Activated CD4-positive, alpha-beta T cell treated with anti-CD3 and anti-CD28 coated beads for 1 hour (primary cell): ENCODE data around the gene MTMR2.

ENCODE experiments used
- DNase-seq: peaks from one replicate; pipeline ENCODE4 v3.0.0-alpha.2; 2020

The MTMR2 gene

DNA sequence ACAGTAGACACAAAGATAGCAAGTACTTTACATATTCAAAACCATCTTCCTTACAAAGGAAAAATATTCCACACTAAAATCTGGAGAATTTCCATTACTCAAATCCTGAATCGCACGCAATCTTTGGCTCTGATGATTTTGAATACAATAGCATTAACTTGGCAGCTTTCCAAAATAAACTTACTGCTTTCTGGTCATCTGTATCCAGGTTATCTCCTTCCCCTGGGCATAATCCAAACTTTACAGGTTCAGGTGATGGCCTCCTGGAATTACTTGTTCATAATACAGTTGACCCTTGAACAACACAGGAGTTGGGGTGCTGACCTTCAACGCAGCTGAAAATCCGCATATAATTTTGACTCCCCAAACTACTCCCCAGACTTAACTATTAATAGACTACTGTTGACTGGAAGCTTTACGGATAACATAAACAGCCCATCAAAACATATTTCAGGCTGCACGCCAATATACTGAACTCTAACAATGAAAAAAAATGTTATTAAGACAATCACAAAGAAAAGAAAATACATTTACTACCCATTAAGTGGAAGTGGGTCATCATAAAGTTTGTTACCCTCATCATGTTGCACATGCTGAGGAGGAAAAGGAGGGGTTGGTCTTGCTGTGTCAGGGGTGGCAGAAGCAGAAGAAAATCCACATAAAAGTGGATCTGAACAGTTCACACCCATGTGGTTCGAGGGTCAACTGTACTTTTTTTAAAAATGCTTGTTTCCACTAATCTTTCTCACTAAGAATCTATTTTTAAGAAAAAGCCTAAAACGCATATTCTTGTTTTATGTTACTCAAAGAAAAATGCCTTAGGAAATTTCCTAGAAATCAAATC, 6.5 kb downstream of the MTMR2 start:
- DNase-seq: no peak

DNA sequence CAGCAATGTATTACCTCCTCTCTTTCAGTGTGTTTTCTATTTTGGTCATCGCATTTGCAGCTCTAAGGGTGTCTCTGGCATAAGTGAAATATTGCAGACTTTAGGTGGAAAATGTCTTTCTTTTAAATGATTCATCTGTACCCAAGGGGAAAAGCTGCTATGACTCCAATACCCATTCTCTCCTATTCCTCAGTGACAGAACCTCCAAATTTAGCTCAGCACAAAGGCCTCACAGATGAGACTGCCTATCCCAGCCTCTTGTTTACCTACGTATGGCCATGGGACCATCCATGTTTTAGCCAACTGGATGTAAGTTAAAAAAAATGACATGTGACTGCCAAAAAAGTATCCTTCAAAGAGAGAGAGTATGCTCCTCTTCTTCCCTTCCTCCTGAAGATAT, 7.9 kb downstream of the MTMR2 start:
- no peak for DNase-seq

DNA sequence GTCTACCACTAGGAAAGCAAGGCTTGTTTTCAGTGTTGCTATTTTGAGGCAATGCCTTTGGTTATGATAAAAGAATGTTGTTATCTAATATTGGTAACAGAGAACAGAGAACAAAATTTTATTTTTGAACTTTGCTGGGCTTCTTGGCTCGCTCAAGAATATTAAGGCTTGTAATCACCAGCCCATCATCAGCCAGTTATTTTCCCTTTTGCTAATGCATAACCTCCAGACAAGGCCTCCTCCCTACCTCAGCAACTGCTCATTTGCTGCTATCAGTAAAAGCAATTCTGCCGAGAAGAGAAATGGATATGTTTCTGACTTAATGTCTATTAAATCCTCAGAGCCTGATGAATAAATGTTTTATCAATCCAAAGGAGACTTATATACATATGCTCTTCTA, 8.9 kb downstream of the MTMR2 start:
- DNase-seq: no peak

DNA sequence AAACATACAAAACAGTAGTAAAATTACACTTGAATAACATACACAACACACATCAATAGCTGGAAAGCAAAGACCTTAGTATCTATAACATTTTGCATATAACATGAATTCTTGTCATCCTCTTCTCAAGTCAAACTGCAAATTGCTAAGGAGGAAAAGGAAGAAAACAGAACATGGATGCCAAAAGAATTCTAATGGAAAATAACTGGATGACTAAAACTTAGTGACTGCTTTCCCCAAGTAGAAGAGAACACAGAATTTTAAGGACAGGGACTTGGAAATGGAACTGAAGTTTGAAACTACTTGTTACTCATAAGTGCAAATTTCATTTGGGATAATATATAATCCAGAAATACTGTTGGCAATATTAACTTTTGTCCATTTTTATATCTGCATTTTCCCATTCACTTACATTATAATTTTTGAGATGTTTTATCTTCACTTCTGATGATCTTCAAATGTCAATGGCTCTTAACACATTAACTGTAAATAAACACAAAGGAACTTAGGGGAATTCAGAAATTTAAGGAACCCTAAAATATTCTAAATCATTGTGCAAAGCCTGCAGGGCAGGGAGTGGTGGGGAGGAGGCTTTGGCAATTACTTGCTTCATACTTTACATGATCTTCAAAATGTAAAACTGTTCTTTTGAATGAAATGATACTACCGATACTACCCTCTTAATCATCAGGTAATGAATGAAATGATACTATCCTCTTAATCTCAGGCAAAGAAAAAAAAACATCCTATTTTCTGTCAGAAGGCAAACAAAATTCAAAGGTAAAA, 9.9 kb downstream of the MTMR2 start:
- DNase-seq: no peak

DNA sequence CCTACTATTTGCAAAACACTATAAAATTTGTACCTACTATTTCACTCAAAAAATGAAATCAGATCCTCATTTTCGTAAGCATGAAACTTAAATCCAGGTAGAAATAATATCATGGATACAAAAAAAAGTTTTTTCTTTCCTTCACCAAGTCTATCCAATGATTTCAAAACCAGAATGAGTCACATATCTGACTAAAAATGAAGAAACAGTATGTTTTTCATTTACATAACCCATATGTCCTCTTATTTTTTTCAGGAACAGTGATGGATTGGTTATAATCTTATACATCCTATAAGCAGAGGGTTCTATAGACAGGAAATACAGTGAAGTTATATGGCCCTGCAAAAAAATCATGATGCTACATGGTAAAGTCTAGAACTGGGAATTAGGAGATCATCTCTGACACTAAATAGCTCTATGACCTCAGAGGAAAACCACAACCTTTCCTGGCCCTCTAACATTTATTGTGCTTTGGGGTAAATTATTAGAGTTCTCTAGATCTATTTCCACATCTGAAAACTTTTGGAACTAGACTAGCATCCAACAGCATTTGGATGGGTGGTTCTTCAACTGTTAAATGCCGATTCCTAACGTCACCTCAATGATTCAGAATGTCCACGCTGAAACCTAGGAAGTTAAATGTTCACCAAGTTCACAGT, 10.9 kb downstream of the MTMR2 start:
- DNase-seq: no peak

DNA sequence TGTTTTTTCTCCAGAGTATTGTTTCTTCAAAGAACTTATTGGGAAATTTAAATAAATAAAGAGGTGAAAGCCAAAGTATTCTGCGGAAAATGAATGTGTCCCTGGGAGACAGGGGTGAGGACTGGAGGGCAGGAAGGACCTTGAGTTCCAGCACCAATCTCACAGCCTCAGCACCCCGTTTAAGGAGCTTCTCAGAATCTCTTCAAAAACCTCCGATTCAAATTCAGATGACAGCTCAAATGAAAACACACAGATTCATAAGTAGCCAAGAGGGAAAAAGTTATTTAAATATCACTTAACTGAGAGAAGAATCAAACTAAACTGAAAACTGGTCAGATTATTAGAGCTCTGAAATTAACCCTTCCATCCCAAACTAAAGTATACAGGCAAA, 12.5 kb downstream of the MTMR2 start:
- DNase-seq: no peak

DNA sequence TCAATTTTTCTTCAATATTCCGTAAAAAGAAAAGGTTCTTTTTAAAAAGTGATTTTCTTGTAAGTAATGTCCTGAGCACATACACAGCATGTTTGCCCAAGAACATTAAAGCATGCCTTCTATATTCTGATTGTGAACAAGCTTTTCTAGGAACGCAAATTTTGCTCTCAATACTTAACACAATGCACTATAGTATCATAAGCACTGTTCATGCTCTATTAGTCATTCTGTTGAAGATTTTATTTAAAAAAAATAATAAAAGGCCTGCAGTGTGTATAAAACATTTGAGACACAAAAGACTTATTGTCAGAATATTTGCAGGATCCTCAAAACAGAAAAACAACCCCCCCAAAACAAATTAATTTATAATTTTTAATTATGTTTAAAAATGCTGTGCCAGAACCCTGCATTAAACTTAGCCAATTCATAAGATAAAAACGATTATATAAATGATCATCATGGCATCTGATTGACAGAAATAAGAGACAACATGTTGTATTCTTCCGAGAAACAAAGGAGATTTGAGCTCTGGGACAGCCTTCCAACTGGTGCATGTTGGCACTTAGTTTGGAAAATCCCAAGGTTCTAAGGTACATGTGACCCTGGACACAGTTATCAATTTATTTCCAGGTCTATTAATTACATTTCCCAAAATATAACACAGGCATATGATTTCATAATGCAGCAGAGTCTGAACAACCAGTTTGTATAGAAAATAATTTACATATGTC, 13.1 kb downstream of the MTMR2 start:
- no peak for DNase-seq

DNA sequence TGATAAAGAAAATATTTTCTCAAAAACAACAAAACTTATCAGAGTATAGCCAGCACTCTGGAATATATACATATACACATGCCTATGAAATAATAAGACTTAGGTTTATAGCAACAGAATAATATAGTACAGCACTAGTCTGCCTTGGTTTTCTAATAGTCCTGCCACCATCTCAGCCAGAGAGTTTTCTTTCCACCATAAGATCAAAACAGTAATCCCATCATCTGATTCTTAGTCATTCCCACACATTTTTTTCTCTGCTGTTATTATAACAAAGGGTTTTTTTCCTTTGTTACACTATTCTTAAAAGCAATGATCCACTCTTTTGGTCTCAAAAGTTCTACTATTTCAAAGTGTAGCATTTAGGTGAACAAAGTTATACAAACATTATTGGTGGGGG, 15.1 kb downstream of the MTMR2 start:
- DNase-seq: no peak

DNA sequence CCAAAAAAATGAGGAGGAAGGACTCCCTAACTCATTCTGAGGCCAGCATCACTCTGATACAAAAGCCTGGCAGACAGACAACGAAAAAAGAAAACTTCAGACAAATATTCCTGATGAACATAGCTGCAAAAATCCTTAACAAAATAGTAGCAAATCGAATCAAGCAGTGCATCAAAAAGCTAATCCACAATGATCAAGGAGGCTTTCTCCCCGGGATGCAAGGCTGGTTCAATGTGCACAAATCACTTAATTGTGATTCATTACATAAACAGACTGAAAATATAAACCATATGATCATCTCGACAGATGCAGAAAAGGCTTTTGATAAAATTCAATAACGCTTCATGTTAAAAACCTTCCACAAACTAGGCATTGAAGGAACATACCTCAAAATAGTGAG, 16.4 kb downstream of the MTMR2 start:
- no peak for DNase-seq

DNA sequence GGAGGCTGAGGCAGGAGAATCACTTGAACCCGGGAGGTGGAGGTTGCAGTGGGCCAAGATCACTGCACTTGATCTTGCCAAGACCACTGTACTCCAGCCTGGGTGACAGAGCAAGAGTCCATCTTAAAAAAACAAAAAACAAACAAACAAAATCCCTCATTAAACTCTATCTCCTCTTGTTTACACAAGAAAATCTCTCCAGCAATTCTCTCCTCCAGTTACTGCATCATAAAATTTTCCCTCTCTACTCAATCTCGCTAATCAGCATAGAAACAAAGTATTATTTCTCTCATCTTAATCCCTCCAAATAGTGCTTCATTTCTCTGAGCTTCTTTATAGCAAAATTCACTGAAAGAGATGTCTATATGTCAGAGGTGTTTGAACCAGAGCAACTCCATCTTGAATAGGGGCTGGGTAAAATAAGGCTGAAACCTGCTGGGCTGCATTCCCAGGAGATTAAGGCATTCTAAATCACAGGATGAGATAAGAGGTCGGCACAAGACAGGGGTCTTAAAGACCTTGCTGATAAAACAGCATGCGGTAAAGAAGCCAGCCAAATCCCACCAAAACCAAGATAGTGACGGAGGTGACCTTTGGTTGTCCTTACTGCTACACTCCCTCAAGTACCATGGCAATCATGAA, 19.8 kb downstream of the MTMR2 start:
- no peak for DNase-seq

DNA sequence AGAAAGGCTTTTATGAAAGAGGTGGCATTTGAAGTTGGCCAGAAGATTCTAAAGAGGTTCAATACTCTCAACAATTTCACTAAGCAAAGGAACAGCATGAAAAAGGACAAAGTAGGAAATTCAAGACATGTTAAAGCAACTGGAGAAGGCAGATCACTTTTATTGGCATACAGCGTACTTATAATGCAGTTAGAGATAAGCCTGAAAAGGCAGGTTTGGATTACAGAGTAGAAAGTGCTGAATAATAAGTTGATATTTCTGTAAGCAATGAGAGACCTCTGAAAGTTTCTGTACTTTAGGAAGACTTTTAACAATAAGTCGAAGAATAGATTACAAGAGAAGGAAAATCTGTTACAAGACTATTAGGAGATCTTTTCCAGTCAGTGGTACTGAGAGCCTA, 25.1 kb downstream of the MTMR2 start:
- no peak for DNase-seq

DNA sequence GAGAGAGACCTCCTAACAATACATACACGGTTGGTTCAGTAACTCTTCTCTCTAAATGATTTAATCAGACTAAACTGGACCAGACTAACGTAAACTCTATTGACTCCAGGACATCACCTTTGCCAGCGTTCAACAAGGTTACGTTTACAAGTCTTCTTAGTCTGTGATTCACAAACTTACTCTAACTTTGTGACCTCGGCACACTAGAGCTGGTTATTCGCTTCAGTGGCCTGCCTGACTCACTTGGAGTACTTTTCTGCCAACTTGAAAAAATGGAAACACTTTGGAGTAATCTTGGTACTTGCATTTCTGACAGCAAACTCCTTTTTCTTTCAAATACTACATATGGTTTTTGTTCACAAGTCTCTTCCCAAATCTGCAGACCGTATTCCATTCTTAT, 26.2 kb downstream of the MTMR2 start:
- no peak for DNase-seq

DNA sequence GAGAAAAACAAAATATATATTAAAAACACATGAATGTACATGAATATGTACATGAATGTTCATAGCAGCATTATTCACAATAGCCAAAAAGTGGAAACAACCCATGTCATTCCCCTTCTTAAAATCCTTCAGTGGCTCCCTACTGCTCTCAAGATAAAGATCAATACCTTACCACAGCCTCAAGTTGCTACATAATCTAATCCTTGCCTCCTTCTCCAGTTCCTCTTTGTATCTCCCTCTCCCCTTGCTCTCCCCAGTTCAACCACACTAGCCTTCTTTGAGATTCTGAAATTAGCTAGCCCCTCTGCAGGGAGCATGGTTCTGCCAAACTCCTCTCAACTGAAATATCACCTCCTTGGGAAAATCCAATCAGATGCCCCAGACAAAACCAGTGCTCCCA, 28.1 kb downstream of the MTMR2 start:
- DNase-seq: no peak

DNA sequence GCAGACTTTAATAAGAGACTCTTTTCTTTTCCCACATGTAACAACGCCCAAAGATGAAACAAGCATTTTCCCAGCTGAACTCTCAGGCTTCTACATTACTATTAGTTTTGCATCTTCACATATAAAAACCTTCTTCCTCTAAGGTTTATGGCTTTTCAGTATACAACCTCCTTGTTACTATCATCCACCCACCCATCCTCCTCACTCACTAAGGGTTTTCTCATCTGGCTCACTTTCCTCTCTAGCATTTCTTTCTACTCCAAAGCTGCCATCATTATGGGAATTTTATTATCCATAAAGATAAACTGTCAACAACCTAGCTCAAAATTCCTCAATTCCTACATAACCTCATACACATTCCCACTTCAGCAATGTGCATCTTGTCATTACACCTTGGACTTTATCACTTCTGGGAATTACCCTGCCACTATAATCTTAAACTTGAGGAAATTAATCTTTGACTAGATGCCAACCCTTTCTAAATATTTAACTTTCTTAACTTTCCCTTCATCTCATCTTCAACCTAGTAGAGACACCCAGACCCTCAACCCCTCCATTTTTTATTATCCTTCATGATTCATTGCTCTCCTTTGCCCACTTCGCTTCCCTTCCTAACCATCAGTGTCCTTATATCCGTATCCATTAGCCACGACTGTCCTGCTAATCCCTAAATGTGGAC, 30.9 kb downstream of the MTMR2 start:
- no peak for DNase-seq

DNA sequence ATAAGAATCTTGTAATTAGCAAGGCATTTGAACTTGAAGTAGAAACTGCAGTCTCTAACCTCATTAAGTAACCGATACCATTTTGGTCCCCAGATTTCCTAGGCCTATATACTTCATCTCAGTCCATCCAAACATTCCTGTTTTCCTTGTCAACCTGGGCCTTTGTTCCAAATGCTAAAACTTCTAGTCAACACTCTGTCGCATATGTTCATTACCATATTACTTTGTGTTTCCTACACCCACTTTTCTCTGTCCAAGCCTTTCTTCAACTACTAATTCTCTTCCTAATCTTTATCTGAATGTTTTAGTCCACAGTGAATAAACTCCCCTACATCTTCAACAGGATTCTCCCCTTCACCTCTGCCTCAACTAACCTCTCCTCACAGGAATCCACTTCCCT, 31.4 kb downstream of the MTMR2 start:
- DNase-seq: no peak

DNA sequence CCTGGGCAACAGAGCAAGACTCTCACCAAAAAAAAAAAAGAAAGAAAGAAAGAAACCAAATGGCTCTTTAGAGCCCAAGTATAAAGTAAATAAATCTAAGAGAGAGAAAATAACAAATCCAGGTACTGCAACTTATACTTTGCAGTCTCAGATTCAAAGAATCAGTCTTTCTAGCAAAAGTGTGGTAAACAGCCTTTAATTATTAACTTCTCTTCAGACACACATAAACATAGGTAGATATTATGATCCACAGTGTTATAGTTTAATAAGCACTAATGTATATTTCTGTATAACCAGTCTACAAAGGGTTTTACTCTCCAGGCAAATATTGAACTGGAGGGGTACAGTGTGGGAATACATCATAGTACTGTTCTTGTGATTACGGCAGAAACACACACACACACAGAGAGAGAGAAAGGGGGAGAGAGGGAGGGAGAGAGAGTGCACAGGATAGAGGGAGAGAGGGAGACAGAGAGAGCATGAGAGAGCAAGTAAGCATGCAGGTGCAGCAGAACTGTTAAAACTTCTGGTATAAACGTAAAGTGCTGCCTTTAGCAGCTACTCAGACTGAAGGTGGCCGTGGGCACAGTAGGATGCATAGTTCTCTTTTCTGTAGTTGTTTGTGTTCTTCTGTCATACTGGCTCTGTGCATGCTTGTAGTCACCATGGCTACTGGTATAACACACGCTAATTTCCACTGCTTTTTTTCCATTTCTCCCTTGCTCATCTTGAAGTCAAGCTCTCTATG, 32.3 kb downstream of the MTMR2 start:
- DNase-seq: no peak

DNA sequence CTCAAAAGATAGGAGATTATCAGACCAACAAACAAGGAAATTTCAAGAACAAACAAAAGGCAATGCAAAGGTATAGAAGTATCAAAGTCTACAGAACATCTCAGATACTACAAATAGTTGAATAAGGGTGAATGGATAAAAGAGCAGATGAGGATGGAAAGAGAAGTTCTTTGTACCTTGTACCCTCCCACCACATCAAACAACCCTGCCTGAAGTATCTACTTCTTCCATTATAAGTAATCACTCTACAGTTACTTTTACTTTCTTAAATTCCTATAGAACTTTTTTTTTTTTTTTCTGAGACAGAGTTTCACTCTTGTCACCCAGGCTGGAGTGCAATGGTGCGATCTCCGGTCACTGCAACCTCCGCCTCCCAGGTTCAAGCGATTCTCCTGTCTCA, 35.1 kb downstream of the MTMR2 start:
- DNase-seq: no peak

DNA sequence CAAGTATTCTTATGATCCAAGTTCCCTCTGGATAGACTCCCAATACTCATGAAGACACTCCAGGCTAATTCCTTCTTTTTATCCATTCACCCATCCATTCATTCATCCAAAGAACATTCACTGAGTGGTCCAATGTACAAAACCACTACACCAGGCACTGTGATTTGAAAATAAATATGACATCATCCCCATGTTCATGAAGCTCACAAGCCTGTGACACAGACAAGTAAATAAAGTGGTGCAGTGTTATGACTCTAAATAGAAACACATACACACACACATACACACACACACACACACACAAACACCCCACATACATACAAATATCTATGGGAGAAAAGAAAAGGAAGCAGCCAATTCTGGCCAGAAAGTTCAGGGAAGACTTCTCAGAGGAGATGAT, 35.5 kb downstream of the MTMR2 start:
- no peak for DNase-seq

DNA sequence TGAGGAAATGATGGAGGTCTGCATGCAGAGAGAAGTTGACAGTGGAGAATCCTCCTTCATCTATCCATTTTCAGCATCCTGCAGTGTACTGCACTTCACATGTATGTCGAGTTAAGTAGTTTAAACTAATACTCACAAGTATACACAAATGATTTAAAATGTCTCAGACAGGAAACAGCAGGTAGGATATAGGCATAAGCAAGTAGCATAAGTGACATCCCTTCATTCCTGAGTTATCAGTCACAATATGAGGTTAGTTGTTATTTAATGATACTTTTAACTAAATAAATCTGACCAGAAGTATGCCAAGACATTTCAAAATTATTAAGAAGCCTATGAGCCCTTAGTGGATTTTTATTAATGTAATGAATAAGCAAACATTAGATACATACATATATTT, 37.4 kb downstream of the MTMR2 start:
- no peak for DNase-seq

DNA sequence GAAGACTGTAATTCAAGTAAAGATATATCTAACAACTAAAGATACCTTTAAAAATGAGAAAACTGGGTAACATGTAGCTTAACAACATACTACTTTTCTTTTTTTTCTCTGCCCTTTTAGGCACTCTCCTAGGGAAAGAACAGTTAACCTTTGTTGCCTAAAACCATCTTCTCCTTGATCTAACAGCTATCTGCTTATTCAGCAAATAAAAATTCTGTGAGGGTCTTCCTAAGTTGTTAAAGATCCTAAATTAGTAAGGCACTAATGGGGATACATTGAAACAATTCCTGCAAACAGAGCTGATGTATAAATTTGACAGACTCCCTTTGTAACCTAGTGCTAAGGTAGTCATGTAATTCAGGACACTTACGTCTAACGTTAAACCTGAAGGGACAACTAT, 39.1 kb downstream of the MTMR2 start:
- DNase-seq: no peak

DNA sequence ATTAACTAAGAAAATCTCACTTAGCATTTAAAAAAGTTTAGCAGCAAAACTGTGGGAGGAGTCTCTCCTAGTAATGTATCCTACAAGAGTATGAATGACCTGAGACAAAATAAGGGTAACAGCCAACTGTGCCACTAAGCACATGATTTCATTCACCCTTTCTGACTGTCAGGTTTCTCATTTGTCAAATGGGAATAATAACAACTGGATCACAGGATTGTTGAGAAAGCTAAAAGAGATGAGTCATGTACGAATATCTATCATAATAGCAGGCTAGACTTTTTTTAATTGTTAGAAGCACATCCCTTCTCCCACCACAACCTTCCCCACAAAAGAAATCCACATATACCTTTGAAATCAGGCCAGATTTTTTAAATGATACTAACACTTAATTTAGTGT, 39.5 kb downstream of the MTMR2 start:
- DNase-seq: no peak
